PC-9 (cell line): ENCODE results near the gene PTPN11.

ENCODE experiments used
- EZH2 ChIP-seq: fragments of 200-600 bp; sonication (generic); IDR thresholded peaks from 2 replicates; pipeline ENCODE4 v1.8.0; 2017; ENCODE audit warnings: antibody characterized with exemption, low read depth
- TF ChIP-seq, protein P1 (sequence below): fragments of 200-600 bp; sonication (generic); conservative IDR thresholded peaks from 2 replicates; pipeline ENCODE4 v1.6.1; 2017; ENCODE audit warnings: mixed run types, antibody characterized with exemption, mild to moderate bottlenecking, moderate library complexity

DNA sequence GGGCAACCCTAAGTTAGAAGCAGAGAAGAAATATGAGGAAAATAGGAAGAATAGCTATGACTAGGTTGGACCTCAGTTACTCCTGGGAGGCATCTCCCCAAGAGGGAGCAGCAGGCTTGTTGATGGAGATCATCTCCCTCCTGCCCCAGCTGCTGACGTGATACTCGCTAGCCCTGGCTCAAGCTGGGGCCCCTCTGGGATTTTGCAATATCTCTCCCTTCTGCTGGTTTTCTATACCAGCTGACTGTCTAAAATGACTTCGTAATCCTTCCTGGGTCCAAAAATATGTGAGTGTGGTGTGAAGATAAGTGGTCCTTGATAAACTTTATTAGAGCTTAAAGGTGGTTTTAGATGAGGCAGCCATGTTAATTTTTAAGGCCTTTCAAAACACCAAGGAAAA, 32.0 kb upstream of the PTPN11 start:
- TF ChIP-seq, protein P1, sequence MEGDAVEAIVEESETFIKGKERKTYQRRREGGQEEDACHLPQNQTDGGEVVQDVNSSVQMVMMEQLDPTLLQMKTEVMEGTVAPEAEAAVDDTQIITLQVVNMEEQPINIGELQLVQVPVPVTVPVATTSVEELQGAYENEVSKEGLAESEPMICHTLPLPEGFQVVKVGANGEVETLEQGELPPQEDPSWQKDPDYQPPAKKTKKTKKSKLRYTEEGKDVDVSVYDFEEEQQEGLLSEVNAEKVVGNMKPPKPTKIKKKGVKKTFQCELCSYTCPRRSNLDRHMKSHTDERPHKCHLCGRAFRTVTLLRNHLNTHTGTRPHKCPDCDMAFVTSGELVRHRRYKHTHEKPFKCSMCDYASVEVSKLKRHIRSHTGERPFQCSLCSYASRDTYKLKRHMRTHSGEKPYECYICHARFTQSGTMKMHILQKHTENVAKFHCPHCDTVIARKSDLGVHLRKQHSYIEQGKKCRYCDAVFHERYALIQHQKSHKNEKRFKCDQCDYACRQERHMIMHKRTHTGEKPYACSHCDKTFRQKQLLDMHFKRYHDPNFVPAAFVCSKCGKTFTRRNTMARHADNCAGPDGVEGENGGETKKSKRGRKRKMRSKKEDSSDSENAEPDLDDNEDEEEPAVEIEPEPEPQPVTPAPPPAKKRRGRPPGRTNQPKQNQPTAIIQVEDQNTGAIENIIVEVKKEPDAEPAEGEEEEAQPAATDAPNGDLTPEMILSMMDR: no peak
- TF ChIP-seq EZH2: no peak
